GM12878 (cell line): ENCODE measurements around the gene SLC35D2. TPM values are rescaled to one million over a fixed set of nuclear protein-coding genes. Genes with fewer than 3 reads are reported as not detected.
A peak's percentile ranks its signal among the peaks of the same experiment; 100 is the strongest.
"Not testable (repeated sequence)": the region's sequence is repeated elsewhere in the genome, so short reads cannot be mapped to it uniquely, and the experiment has no call there.

ENCODE experiments used
- ATAC-seq: fragments of 200-7000 bp; cut with Tn5 transposase; 3 replicates; pipeline ENCODE4 v1.9.1; 2020; ENCODE audit warnings: mild to moderate bottlenecking, moderate library complexity
- BruUV-seq: library from RNA; stranded (reverse); fragments of 400-500 nt; replicated peaks from 2 replicates; lab custom pipeline; 2021; lab: Mats Ljungman, UMichigan
- CTCF ChIA-PET: fragments of 300-600 bp; sonication (Branson Sonifier 250); formaldehyde crosslinking; extraction: SDS; loops from one replicate; lab custom pipeline; 2021; ENCODE audit warnings: inconsistent platforms; lab: Yijun Ruan, JAX
- POLR2A ChIA-PET: fragments of 350-600 bp; formaldehyde crosslinking; extraction: SDS; loops from one replicate; lab custom pipeline; 2021; ENCODE audit warnings: inconsistent platforms; lab: Charles Lee
- RAD21 ChIA-PET: fragments of 300-600 bp; sonication (Branson Sonifier 250); formaldehyde crosslinking; loops from one replicate; lab custom pipeline; 2023; ENCODE audit warnings: antibody characterized with exemption; ENCODE audit not compliant: unreplicated experiment; lab: Charles Lee
- SMC1A ChIA-PET: fragments of 300-600 bp; sonication (Branson Sonifier 250); formaldehyde crosslinking; loops from one replicate; lab custom pipeline; 2023; ENCODE audit not compliant: unreplicated experiment, uncharacterized antibody; lab: Charles Lee
- DNase-seq: peaks from one replicate; pipeline ENCODE4 v3.0.0-alpha.2; 2011; ENCODE audit warnings: low read depth, low spot score
- FAIRE-seq: peaks from 3 replicates; lab custom pipeline; 2011; peaks lifted over from hg19 to GRCh38; lab: Jason Lieb, UNC
- H2AFZ ChIP-seq: 2 replicates; pipeline ENCODE4 v1.6.0; 2011; ENCODE audit warnings: low read depth, low read length, control low read depth; ENCODE audit not compliant: control insufficient read depth
- H3K27ac ChIP-seq: 2 replicates; pipeline ENCODE4 v1.5.1; 2011; ENCODE audit warnings: control low read depth; ENCODE audit not compliant: control insufficient read depth, insufficient read depth
- H3K27me3 ChIP-seq, 2 experiments: replicated peaks in 1 of 2; 2 replicates each; pipeline versions ENCODE4 v1.6.0 to v1.6.1; 2011; ENCODE audit warnings: low read length in 1 of 2; ENCODE audit not compliant: control insufficient read depth in 2 of 2, insufficient read depth in 2 of 2
- H3K36me3 ChIP-seq, 2 experiments: 2 replicates each; pipeline ENCODE4 v1.5.1; 2011; ENCODE audit warnings: low read length in 1 of 2; ENCODE audit not compliant: control insufficient read depth in 2 of 2, insufficient read depth in 2 of 2
- H3K4me1 ChIP-seq: 2 replicates; pipeline ENCODE4 v1.6.1; 2011; ENCODE audit warnings: mild to moderate bottlenecking, low read length, moderate library complexity, mixed read lengths; ENCODE audit not compliant: control insufficient read depth, insufficient read depth
- H3K4me2 ChIP-seq: 2 replicates; pipeline ENCODE4 v1.6.0; 2011; ENCODE audit warnings: control low read depth; ENCODE audit not compliant: control insufficient read depth, insufficient read depth
- H3K4me3 ChIP-seq: fragments of 200-600 bp; sonication (generic); 2 replicates; pipeline ENCODE4 v1.5.1; 2016
- H3K79me2 ChIP-seq: 2 replicates; pipeline ENCODE4 v1.6.0; 2011; ENCODE audit warnings: low read length; ENCODE audit not compliant: control insufficient read depth, insufficient read depth
- H3K9ac ChIP-seq: 2 replicates; pipeline ENCODE4 v1.8.0; 2011; ENCODE audit warnings: low read length, control low read depth, mixed read lengths; ENCODE audit not compliant: control insufficient read depth, insufficient read depth
- H3K9me3 ChIP-seq: replicated peaks from 3 replicates; pipeline ENCODE4 v1.5.1; 2011; ENCODE audit warnings: mild to moderate bottlenecking, low read length; ENCODE audit not compliant: control insufficient read depth, insufficient read depth
- H4K20me1 ChIP-seq: 2 replicates; pipeline ENCODE4 v1.6.0; 2011; ENCODE audit not compliant: control insufficient read depth, insufficient read depth
- CEBPB ChIP-seq, 2 experiments: fragments of 150-350 bp in 1 of 2; IDR thresholded peaks; 2 replicates each; pipeline ENCODE4 v1.6.1; 2012 to 2014; ENCODE audit warnings: low read depth in 2 of 2, low read length in 2 of 2, borderline replicate concordance in 1 of 2, inconsistent platforms in 1 of 2
- ZBTB40 ChIP-seq: fragments of 450-650 bp; IDR thresholded peaks from 2 replicates; pipeline ENCODE4 v1.6.1; 2016; ENCODE audit warnings: mild to moderate bottlenecking, moderate library complexity, borderline replicate concordance
- WGBS: methylation state at CpG from one replicate; pipeline ENCODE4 v1.1.6; 2016; ENCODE audit warnings: low lambda C conversion rate; ENCODE audit not compliant: insufficient replicate concordance, insufficient coverage; ENCODE audit errors: missing lambda C conversion rate; 5-methylcytosine and 5-hydroxymethylcytosine counted together
- in situ Hi-C: fragments of 300-500 bp; cut with MboI; formaldehyde crosslinking; loops from 9 replicates; pipeline ENCODE4 v1.14.3; 2018; ENCODE audit warnings: mixed read lengths
- intact Hi-C: fragments of 100-400 bp; cut with micrococcal nuclease; formaldehyde crosslinking; loops from one replicate; pipeline ENCODE4 v1.14.2; 2022; ENCODE audit not compliant: unreplicated experiment
- polyA plus RNA-seq, 11 experiments: library from polyadenylated mRNA; depleted of rRNA in 4 of 11; unstranded in 6 of 11; stranded (reverse) in 5 of 11; fragments of >200 nt; fragmentation: Nextera tagmentation in 4 of 11; fragmentation: Illumina TruSeq in 1 of 11; extraction: Ambion mirVana in 4 of 11; extraction: Trizol in 1 of 11; gene quantifications; 1 replicate in 1 of 11; 2 replicates in 10 of 11; pipeline versions ENCODE4 v1.2.1 to v1.2.3, GENCODE V29; 2011 to 2016; ENCODE audit warnings: inconsistent platforms in 2 of 11, missing spikeins in 2 of 11, low read depth in 1 of 11
- total RNA-seq, 4 experiments: library from RNA; depleted of rRNA in 3 of 4; stranded (reverse); fragments of >200 nt in 3 of 4; fragmentation: Illumina TruSeq in 1 of 4; extraction: Trizol in 1 of 4; gene quantifications; 2 replicates each; pipeline versions ENCODE4 v1.2.1 to v1.2.3, GENCODE V29; 2013 to 2021

The SLC35D2 gene
- total and polyA plus RNA-seq, 10 of the 15 experiments (the other 5 are each of a cell fraction or from before 2014, with no cell fraction given), result 0.64 to 6.3 (median 3.5) TPM

- Histone ChIP-seq H3K4me2 (no peak overlapping the region), H2AFZ (no peak overlapping the region), H3K36me3 (no peaks in the 10 kb centered on the region; a peak in 1 of 4 replicates)
- FAIRE-seq, result no peak
- SMC1A ChIA-PET, result interaction anchor here (0.9 kb wide), 1 partner anchor 9 kb away, joined by 3 read pairs; no protein-coding TSS in a partner anchor
- no TSS peak for BruUV-seq
- TF ChIP-seq ZBTB40, result peak; percentile 60
- TF ChIP-seq CEBPB (IDR thresholded peaks at IDR 0.05; ENCODE audit: borderline replicate concordance in 1 of 2, low read depth in 2 of 2, low read length in 2 of 2), result no peak
- TF ChIP-seq, all 136 proteins: peak for 1
- Histone ChIP-seq H3K27ac (no peak overlapping the region), H4K20me1 (no peaks in the 10 kb centered on the region), H3K79me2 (no peaks in the 10 kb centered on the region), H3K9ac (no peak overlapping the region), H3K9me3 (no peaks in the 10 kb centered on the region), H3K4me3 (no peak overlapping the region), H3K4me1 (no peaks in the 10 kb centered on the region), H3K27me3 (no peaks in the 10 kb centered on the region)
- WGBS, result 95% methylated on average over 9 of the region's 9 CpGs
- intact Hi-C loops (no loop called here), in situ Hi-C loops (no loop called here)
- ChIA-PET RAD21 (no interaction called here), POLR2A (no interaction called here), CTCF (no interaction called here)
- no peak for DNase-seq
- no peak for ATAC-seq
Measured at GRCh38 chr9:96363175-96363967, 20.1 kb downstream of the SLC35D2 start.

GRCh38 chr9:96362119-96362518 lies 21.4 kb downstream of the SLC35D2 start:
- H3K4me2 ChIP-seq, RAD21 ChIA-PET, FAIRE-seq, POLR2A ChIA-PET, ATAC-seq, H3K79me2 ChIP-seq, H3K27ac ChIP-seq, H3K4me1 ChIP-seq, DNase-seq, H2AFZ ChIP-seq, BruUV-seq, H3K9me3 ChIP-seq, H3K27me3 ChIP-seq, SMC1A ChIA-PET, H3K4me3 ChIP-seq, H4K20me1 ChIP-seq, intact Hi-C loops, H3K9ac ChIP-seq, H3K36me3 ChIP-seq, in situ Hi-C loops: not testable (repeated sequence)
- CTCF ChIA-PET, result interaction anchor here (0.6 kb wide), 1 partner anchor 49 kb away, joined by 3 read pairs; no protein-coding TSS in a partner anchor
- 87% methylated on average over 6 of the region's 6 CpGs for WGBS
